Astrocyte (in vitro differentiated cells and primary cell): ENCODE measurements around the gene TRAPPC14.

Source experiments
- EZH2 ChIP-seq: IDR thresholded peaks from 2 replicates; pipeline ENCODE4 v1.6.1; 2012; ENCODE audit warnings: mild to moderate bottlenecking, low read length, inconsistent platforms; ENCODE audit not compliant: insufficient read depth
- TF ChIP-seq, protein P1 (sequence below): IDR thresholded peaks from 2 replicates; pipeline ENCODE4 v1.5.1; 2011; ENCODE audit warnings: low read depth, mild to moderate bottlenecking, inconsistent platforms, low read length, moderate library complexity; ENCODE audit not compliant: insufficient read depth

DNA sequence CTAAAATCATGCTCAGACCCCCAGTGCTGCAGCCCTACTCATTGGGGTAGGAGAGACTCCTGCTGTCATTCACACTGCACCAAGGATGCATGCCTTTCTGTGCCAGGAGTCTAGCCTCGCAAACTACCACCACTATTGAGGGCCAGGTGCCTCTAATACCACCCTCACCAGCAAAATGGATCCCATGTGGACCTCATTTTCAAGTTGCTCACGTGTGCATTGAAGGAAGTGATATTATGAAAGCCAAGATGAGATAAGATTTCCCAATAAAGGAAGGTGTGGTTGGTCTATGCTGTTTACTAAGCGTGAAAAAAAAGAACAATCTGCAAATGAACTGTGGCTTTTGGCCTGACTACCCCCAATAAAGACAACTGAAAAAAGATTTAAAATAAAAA is 17.0 kb downstream of the TRAPPC14 start:
- TF ChIP-seq, protein P1, sequence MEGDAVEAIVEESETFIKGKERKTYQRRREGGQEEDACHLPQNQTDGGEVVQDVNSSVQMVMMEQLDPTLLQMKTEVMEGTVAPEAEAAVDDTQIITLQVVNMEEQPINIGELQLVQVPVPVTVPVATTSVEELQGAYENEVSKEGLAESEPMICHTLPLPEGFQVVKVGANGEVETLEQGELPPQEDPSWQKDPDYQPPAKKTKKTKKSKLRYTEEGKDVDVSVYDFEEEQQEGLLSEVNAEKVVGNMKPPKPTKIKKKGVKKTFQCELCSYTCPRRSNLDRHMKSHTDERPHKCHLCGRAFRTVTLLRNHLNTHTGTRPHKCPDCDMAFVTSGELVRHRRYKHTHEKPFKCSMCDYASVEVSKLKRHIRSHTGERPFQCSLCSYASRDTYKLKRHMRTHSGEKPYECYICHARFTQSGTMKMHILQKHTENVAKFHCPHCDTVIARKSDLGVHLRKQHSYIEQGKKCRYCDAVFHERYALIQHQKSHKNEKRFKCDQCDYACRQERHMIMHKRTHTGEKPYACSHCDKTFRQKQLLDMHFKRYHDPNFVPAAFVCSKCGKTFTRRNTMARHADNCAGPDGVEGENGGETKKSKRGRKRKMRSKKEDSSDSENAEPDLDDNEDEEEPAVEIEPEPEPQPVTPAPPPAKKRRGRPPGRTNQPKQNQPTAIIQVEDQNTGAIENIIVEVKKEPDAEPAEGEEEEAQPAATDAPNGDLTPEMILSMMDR: no peak
- TF ChIP-seq EZH2: no peak
